Subcutaneous abdominal adipose tissue (tissue), 5 donors: Measurements from ENCODE around the gene C22orf23.
A peak's percentile ranks its signal among the peaks of the same experiment; 100 is the strongest.

ENCODE experiments used
- H3K27ac ChIP-seq: one replicate; pipeline ENCODE4 v1.7.0; 2013; ENCODE audit warnings: low read depth, mild to moderate bottlenecking, inconsistent platforms, low read length, moderate library complexity
- H3K27me3 ChIP-seq, 5 donors: one replicate each; pipeline ENCODE4 v1.7.0; 2013; ENCODE audit warnings: low read length in 5 of 5, inconsistent platforms in 1 of 5; ENCODE audit not compliant: control insufficient read depth in 5 of 5, insufficient read depth in 4 of 5
- H3K36me3 ChIP-seq, 5 donors: one replicate each; pipeline ENCODE4 v1.7.0; 2013; ENCODE audit warnings: low read length in 5 of 5; ENCODE audit not compliant: control insufficient read depth in 5 of 5, insufficient read depth in 5 of 5
- H3K4me1 ChIP-seq, 5 donors: one replicate each; pipeline ENCODE4 v1.7.0; 2013; ENCODE audit warnings: low read length in 5 of 5, mild to moderate bottlenecking in 3 of 5, moderate library complexity in 1 of 5; ENCODE audit not compliant: control insufficient read depth in 5 of 5, insufficient read depth in 5 of 5
- H3K4me3 ChIP-seq, 5 donors: one replicate each; pipeline ENCODE4 v1.7.0; 2013; ENCODE audit warnings: low read length in 5 of 5, low read depth in 1 of 5
- H3K9ac ChIP-seq, 5 donors: one replicate each; pipeline ENCODE4 v1.7.0; 2013; ENCODE audit warnings: low read length in 5 of 5, mild to moderate bottlenecking in 4 of 5, moderate library complexity in 3 of 5
- H3K9me3 ChIP-seq, 5 donors: one replicate each; pipeline ENCODE4 v1.7.0; 2013; ENCODE audit warnings: low read length in 5 of 5; ENCODE audit not compliant: control insufficient read depth in 5 of 5
- donor health status: healthy.
- donor health status: healthy.
- donor health status: healthy.
- donor health status: healthy.
- donor health status: healthy.

Gene C22orf23

DNA sequence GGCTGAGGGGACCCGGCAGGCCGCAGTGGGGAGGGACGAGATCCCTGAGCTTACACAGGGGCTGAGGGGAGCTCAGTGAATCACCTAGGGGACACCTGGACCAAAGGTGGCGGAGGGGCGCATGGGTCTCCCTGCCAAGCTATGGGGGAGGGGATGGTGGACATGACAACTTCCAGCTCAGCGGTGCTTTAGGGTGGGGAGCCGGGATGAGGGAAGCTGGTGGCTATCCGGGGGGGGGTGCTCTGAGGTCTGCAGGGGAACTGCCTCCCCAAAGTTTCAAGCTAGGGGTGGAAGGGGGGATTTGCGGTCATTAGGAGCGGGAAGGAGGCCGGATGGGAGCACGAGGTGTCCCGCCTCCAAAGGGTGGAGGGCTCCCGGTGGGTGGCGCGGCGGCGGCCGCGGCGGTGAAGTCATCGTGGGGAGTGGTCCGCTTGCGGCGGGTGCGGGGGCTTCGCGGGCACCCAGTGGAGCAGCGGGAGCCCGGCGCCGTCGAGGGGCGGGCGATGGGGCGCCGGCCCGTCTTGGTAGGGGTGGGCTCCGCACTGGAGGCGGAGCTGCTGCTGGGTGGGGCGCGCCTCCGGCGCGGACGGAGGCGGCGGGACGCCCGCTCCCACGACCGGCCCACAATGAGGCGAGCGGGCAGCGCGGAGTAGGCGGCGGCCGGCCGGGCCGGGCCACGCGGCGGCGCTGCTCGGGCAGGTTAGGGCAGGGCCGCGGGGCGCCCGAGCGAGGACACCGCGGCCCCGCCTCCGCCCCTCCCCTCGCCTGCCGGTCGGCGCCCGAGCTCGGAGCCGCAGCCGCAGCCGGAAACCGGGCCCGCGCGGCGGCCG is 47.7 kb downstream of the C22orf23 start, which contains the start of gene MICALL1:
TSS of gene MICALL1 (plus strand) at position 764 of the 830 bp plus-strand sequence. CDS start 126 bp downstream, outside the sequence.
- H3K4me1 ChIP-seq, result peaks cover 11 to 43% (median 28%) of the 10 kb centered on the region in 5 donors
- peak within 1 kb of the TSS; percentile 90 for H3K27ac ChIP-seq
- no peaks in the 10 kb centered on the region for H3K27me3 ChIP-seq
- H3K9ac ChIP-seq, result peak within 1 kb of the TSS; percentile 56 to 81 (median 79)
- H3K36me3 ChIP-seq, result no peaks in the 10 kb centered on the region
- no peaks in the 10 kb centered on the region for H3K9me3 ChIP-seq
- peak within 1 kb of the TSS; percentile 60 to 74 (median 67) for H3K4me3 ChIP-seq

- peak overlapping the region in 3 of 5 donors; percentile 63 to 72 (median 66) for H3K4me3 ChIP-seq
- H3K27ac ChIP-seq, result peak overlapping the region; percentile 90
- peaks cover 11 to 37% (median 26%) of the 10 kb centered on the region in 5 donors for H3K4me1 ChIP-seq
- no peaks in the 10 kb centered on the region for H3K9me3 ChIP-seq
- H3K9ac ChIP-seq, result peak overlapping the region; percentile 43 to 70 (median 56)
- H3K36me3 ChIP-seq, result no peaks in the 10 kb centered on the region
- H3K27me3 ChIP-seq, result no peaks in the 10 kb centered on the region
These were observed 48.5 kb downstream of the C22orf23 start for GRCh38 chr22:37904572-37905533.

- no peaks in the 10 kb centered on the region for H3K9me3 ChIP-seq
- no peaks in the 10 kb centered on the region for H3K27me3 ChIP-seq
- peaks cover 7 to 31% (median 26%) of the 10 kb centered on the region in 5 donors for H3K4me1 ChIP-seq
- no peak overlapping the region for H3K27ac ChIP-seq
- H3K4me3 ChIP-seq, result no peak overlapping the region
- H3K9ac ChIP-seq, result no peak overlapping the region
- H3K36me3 ChIP-seq, result no peaks in the 10 kb centered on the region
These were observed 54.8 kb downstream of the C22orf23 start for GRCh38 chr22:37898441-37899181.

- Histone ChIP-seq H3K27ac (no peak overlapping the region), H3K4me1 (peaks cover 9 to 39% (median 34%) of the 10 kb centered on the region in 5 donors), H3K4me3 (no peak overlapping the region), H3K9ac (no peak overlapping the region), H3K9me3 (no peaks in the 10 kb centered on the region), H3K36me3 (no peaks in the 10 kb centered on the region), H3K27me3 (no peaks in the 10 kb centered on the region)
These were observed 55.6 kb downstream of the C22orf23 start for GRCh38 chr22:37897807-37898206.

DNA sequence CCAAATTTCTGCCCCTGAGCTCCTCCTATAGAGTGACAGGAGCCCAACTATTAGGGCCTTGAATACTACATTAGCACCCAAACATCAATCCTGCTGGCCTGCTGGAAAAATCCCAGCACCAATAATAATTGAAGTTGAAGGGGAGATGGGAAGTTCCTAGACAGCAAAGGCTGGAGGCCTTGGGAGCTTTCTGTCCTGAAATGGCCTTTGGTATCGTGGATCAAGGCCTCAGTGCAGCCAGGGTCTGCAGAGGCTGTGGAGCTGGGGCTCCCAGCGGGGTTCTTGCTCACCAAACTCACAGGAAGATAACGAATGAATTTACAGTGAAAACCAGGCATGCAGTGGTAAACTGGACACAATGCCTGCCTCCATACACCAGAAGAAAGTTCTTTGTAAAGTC is 56.5 kb downstream of the C22orf23 start:
- Histone ChIP-seq H3K4me1 (peaks cover 9 to 46% (median 41%) of the 10 kb centered on the region in 5 donors), H3K9ac (peak overlapping the region in 2 of 5 donors; percentile 4 to 29)

DNA sequence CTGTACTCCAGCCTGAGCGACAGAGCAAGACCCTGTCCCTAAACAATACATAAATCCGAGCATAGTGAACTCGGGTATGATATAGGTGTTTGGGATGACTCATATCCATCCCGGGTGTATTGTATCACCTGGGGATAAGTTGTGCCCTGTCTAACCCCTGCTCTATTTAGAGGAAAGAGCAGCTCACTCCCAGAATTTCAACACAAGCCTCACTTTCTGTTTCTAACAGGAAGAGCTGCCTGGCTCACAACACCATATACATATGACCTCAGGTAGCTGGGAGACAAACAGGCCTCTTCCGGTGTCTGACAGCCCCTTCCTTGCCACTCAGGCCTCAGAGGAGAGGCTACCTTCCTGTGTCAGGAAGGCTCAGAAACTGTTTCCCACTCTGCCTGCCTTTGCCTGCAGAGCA is 57.2 kb downstream of the C22orf23 start:
- peaks cover 9 to 47% (median 37%) of the 10 kb centered on the region in 5 donors for H3K4me1 ChIP-seq
- H3K4me3 ChIP-seq, result no peak overlapping the region
- H3K9me3 ChIP-seq, result no peaks in the 10 kb centered on the region
- H3K27me3 ChIP-seq, result no peaks in the 10 kb centered on the region
- H3K27ac ChIP-seq, result peak overlapping the region; percentile 71
- peak overlapping the region in 4 of 5 donors; percentile 4 to 59 (median 24) for H3K9ac ChIP-seq
- H3K36me3 ChIP-seq, result peaks cover 0 to 12% (median 0%) of the 10 kb centered on the region in 5 donors

More for the DNA sequence above, 56.5 kb downstream of the C22orf23 start:
- Histone ChIP-seq H3K27me3 (no peaks in the 10 kb centered on the region), H3K9me3 (no peaks in the 10 kb centered on the region), H3K27ac (peak overlapping the region; percentile 71), H3K36me3 (peaks cover 0 to 4% (median 0%) of the 10 kb centered on the region in 5 donors), H3K4me3 (no peak overlapping the region)

DNA sequence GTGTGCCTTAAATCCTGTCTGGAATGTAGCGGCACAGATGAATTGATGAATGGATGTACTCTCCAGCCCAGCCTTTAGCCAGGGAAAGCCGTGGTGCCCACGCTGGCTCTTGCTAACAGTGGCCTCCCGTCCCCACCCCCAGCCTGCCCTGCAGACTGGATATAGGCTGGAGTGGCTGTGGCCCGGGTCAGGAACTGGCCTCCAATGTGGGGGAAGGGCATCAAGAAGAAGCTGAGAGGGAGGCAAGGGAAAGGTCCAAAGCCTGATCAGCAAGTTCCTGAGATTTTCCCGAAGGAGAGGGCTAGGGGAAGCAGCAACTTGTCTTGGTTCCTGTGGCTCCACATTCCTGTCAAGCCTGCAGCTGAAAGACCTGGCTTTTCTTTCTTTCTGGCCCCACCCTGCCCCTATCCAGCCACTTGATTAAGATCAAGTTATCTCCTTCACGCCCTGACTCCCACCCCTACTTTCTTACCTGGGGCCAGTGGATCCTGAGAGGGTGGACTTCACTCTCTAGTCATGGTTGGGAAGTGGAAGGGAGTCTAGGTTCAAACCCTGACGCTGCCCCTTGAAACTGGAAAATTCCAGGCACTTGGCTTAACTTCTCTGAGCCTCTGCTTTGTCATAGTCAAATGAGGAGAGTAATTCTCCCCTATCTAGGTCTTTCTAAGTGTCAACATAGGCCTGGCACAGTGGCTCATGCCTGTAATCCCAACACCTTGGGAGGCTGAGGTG is 58.3 kb downstream of the C22orf23 start:
- H3K4me3 ChIP-seq, result no peak overlapping the region
- H3K27me3 ChIP-seq, result no peaks in the 10 kb centered on the region
- peaks cover 0 to 17% (median 2%) of the 10 kb centered on the region in 5 donors for H3K36me3 ChIP-seq
- H3K9me3 ChIP-seq, result no peaks in the 10 kb centered on the region
- peak overlapping the region in 1 of 5 donors; percentile 12 for H3K9ac ChIP-seq
- H3K27ac ChIP-seq, result peak overlapping the region; percentile 57
- peaks cover 9 to 47% (median 35%) of the 10 kb centered on the region in 5 donors for H3K4me1 ChIP-seq

GRCh38 chr22:37893583-37893983 is 59.8 kb downstream of the C22orf23 start:
- peak overlapping the region; percentile 32 for H3K27ac ChIP-seq
- H3K4me3 ChIP-seq, result no peak overlapping the region
- H3K4me1 ChIP-seq, result peaks cover 9 to 47% (median 35%) of the 10 kb centered on the region in 5 donors
- H3K9ac ChIP-seq, result no peak overlapping the region
- H3K36me3 ChIP-seq, result peaks cover 3 to 32% (median 14%) of the 10 kb centered on the region in 5 donors
- no peaks in the 10 kb centered on the region for H3K9me3 ChIP-seq
- no peaks in the 10 kb centered on the region for H3K27me3 ChIP-seq
